ENCODE results near the gene ATG2A.

DNA sequence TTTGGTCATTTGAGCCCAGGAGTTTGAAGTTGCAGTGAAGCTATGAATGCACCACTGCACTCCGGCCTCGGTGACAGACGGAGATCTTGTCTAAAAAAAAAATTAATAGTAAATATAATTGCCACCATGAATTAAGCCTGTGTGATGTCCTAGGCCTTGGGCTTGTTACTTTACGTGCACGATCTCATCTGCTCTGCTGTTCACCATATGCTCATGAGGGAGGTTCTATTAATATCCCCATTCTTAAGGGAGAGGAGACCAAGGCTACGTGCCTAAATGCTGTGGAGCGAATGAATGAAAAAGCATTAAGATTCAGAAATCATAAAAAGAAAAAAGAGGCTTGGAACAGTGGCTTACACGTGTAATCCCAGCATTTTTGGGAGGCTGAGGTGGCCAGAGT lies 2.6 kb upstream of the ATG2A start:
- TF ChIP-seq HDAC2 (IDR thresholded peaks at IDR 0.05; ENCODE audit: borderline replicate concordance in 1 of 2, low read depth in 2 of 2, low read length in 2 of 2) (no peak), CEBPB (IDR thresholded peaks at IDR 0.05; ENCODE audit: low read depth, low read length) (no peak), CTCF (IDR thresholded peaks at IDR 0.05; ENCODE audit: control extremely low read depth in 1 of 3, insufficient read depth in 1 of 3, low read depth in 1 of 3, low read length in 3 of 3) (no peak), PHF8 (conservative IDR thresholded peaks at IDR 0.05; ENCODE audit: low read depth, low read length) (no peak), KDM4A (IDR thresholded peaks at IDR 0.05; ENCODE audit: low read depth, low read length, severe bottlenecking) (no peak), POLR2AphosphoS5 (IDR thresholded peaks at IDR 0.05; ENCODE audit: low read depth, low read length) (no peak), NRF1 (IDR thresholded peaks at IDR 0.05; ENCODE audit: low read depth, low read length) (no peak)
- TF ChIP-seq, protein P1, sequence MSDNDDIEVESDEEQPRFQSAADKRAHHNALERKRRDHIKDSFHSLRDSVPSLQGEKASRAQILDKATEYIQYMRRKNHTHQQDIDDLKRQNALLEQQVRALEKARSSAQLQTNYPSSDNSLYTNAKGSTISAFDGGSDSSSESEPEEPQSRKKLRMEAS (IDR thresholded peaks at IDR 0.05), result no peak
